Activated T-cell treated with anti-CD3 and anti-CD28 coated beads for 4 hours (primary cell): ENCODE data around the gene CDH13.

Experiments used
- DNase-seq: peaks from one replicate; pipeline ENCODE4 v3.0.0-alpha.2; 2020

Gene CDH13

DNA sequence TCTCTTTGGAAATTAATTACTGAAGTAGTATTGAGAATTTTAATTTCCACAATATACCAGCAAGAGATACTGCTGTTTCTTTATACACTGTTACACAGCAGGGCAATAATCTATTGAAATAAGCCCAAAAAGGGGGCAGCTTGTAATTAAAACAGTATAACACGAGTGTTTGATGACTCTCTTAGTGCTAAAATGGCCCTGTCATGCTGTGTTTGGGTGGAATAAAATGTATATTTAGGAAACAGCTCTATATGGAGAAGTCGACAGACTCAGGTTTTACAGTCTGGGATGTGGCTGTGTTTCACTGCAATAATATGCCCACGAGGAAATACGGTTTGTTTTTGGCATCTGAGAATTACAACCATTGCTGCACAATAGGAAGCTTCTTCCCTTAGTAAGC, 643.3 kb downstream of the CDH13 start:
- DNase-seq = no peak

DNA sequence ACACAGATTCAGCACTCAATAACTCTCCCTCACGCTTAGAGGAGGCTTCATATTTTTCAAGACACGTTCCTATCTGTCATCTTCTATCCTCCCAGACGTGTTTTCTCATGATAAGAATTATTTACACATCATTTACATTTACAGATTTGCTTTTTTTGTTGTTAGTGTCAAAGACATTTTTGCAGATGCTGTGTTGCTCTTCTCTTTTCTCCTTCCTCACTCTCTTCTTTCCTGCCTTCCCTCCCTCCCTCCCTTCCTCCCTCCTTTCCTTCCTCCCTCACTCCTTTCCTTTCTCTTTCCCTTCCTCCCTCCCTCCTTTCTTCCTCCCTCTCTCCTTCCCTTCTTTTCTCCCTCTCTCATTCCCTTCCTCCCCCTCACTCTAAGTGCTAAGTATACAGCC, 643.9 kb downstream of the CDH13 start:
- DNase-seq = no peak

DNA sequence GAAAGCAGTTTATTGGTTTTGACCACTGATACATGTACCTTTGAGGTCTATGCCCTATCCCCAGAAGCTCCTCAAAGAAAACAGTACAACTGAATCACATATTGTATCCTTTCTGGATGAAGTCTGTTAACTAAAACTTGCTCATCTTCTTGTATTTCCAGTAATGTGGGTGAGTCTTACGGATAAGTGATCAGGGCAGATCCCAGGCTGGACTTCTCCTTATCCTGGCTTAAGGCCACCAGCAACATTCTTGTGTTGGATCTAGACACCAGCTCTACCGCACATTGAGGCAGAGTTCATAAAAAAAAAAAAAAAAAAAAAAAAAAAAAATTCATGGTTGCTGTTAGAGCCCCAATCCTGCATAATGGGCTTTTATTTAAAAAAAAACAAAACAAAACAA, 644.4 kb downstream of the CDH13 start:
- DNase-seq = no peak

DNA sequence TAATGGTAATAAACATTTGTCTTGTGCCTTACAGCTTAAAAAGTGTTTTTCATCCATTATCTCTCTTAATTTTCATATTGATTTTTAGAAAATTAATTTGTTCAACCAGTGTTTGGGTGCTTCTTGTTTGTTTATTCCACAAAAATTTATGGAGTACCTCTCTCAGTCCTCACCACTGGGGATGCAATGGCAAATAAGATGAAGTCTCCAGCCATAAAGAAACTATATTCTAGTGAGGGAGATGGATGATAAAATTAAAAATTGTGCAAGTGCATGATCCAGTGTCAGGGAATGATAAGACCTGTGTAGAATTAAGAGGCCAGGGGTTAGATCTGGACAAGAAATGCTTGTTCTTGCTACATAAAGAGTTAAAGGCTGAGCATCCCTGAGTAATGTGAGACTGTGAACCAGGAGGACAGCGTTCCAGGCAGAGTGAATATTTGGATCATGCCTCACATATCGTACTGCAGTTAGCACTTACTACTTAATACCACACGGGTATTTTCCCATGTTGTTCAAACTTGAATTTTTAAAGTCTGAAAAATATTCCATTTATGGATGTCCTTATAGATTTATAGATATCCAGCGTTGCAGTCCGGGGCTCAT, 645.3 kb downstream of the CDH13 start:
- no peak for DNase-seq

DNA sequence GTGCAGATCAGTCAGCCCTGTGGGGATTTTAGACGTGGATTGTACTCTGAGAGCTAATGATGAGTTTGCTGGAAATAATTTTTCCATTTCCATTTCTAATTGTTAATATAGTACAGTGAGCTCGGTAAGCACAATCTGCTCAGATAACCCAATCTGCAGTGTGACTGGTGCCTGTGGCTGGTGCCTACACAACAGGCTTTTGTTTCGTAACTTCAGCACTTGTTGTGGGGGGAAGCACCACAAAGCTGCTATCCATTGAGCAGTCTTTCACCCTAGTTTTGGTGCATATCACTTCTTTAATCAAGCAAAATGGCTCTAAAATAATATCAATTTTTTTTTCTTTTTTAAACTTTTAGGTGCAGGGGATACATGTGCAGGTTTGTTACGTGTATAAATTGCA, 646.1 kb downstream of the CDH13 start:
- DNase-seq = no peak

DNA sequence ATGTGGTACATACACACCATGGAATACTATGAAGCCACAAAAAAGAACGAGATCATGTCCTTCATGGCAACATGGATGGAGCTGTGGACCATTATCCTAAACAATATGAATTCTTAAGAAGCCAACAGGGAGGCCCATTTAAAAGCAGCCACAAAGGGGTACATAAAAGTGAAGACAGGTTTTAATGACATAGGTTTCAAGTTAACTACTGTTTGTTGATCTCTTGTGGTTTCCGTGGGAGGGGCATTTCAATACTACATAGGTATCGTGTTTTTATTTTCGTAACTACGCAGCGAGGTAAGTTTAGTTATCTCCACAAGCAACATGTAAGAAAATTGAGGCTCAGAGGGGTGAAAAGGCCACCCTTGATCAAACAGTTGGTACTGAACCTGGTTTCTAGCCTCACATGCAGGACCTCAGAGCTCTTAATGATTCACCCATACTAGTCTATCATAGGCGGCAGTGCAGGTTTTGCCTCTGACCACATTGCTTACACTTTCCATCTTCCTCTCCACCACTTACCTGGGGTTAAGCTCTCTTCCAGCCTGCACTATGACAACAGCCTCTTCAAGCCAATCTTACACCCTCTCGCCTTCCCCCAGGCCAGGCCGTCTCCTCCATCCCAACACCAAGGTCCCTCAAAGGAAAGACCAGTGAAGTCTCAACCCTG, 646.9 kb downstream of the CDH13 start:
- no peak for DNase-seq

DNA sequence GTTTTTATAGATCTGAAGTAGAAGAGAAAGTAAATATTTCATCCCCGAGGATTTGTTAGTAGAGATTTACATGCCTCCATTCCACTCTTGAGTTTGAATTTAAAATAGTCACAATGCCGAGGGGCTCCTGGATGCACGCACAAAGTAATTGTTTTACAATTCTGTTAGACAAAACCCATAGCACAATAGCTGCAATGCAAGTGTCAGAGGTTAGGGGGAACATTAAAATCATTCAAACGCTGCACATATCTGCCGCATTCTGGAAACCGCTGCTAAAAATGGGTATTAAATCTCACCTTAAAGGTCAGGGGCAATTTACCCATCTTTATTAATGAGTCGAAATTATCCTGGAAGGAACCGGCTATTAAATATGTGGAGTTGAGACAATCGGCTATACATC, 652.5 kb downstream of the CDH13 start:
- DNase-seq = no peak

DNA sequence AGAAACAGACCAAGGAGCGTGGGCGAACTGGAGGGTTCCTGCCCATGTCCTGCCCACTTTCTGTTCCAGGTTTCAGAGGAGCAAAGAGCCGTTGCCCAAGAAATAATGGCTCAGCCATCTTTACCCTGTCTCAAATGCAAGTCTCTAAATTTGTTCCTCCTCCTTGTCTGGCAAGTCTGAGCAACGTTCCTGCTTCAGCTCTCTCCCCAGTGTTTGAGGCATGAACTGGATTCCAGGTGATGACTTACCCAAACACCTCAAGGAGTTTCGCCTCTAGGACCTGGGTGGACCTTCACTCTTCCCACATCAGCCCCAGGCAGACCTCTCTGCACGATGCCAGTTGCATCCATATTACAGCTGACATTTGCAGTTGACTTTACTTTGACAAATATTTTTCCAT, 659.2 kb downstream of the CDH13 start:
- no peak for DNase-seq

DNA sequence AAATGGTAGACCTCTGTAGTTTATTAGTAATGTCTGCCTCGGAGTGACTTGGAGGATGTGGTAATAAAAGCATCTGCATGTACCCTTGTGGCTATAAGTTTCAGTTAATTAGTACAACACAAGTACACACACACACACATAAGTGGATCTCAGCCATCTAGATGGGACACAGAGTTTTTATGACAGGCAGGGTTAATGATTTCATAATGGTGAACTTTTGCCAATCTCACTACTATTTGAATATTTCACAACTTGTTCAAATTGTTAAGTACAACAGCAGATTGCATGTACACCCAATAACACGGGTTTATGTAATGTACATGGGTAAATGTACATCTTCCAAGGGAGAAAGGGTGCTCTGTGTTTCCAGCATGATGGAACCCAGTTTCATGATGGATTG, 669.7 kb downstream of the CDH13 start:
- DNase-seq = no peak

DNA sequence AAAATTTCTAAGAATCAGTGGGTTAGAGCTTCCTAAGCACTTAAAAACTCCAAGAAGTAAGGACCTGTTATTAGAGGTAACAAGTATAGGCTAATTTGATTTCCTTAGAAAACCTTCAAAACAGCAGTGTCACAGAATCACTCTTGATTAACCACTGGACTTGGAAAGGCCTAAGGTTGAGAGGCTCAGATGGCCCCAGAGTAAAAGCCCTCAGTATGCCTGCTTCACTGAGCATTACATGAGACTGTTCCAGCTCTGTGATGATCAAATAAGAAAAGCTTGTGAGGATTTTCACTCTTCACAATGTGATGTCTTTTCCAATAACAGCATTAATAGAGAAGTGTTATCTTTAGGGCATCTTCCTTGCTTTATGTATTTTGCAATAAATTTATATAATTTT, 671.8 kb downstream of the CDH13 start:
- no peak for DNase-seq

DNA sequence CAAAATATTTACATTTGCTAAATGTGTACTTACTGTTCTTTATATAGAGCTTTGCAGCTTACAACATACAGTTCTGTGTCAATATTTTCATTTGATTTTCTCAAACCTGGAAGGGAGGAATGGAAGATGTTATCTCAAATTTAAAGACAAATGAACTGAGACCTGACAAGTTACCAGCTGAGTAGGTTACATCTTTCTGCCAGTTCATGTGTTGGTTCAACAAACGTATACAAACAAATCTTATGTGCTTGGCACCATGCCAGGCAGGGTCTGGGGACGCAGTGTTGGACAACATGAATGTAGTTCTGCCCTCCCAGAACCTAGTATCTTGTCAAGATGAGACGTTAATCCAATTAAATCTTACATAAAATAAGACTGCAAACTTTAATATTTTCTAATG, 673.6 kb downstream of the CDH13 start:
- DNase-seq = no peak

DNA sequence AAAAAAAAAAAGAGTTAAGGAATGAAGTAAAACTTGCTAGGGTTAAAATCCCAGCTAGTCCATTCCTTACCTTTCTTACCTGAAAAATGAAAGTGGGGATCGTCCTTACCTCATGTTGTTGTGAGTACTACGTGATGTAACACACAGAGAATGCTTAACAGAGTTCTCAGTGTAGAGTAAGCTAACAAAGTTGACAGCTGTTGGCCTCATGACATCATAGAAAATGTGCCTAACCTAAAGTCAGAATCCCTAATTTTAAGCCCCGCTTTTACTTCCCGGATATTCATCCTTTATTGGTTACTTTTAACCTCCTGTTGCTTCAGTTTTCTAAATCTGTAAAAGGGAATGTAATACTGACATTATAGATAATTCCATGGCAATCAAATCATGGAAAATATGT, 675.2 kb downstream of the CDH13 start:
- no peak for DNase-seq

DNA sequence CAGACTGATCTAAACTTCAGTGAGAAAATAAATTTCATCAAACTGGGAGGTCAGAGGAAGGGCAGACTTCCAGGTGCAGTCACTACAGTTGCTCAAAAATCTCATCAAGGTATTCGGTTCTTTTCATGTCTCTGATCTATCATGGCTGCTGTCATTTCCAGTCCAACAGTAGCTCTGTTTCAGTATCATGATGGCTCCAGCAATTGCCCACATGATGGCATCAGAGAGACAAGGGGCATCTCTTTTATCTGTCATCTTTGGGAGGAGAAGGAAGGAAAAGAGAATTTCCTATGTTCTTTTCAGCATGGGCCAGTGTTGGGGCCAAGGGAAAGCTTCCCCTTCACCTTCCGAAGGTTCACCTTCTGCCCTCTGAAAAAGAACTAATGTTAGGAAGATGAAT, 676.1 kb downstream of the CDH13 start:
- no peak for DNase-seq

DNA sequence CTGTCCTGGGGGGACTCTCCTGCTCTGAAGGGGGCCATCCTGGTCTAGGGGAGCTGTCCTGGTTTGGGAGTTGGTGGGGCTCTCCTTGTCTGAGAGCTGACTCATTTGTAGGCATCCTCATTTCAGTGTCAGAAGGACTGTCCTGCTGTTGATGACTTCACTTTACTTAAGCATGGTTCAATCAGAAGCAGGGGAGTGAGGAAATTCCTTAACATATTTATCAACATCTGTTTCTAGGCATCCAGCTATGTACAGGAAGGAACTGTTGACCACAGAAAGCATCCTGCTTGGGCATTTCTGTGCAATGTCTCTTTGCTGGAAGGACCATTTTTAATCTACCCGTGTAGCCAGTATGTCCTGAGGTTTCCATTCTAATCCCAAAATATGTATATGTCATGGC, 678.3 kb downstream of the CDH13 start:
- no peak for DNase-seq

DNA sequence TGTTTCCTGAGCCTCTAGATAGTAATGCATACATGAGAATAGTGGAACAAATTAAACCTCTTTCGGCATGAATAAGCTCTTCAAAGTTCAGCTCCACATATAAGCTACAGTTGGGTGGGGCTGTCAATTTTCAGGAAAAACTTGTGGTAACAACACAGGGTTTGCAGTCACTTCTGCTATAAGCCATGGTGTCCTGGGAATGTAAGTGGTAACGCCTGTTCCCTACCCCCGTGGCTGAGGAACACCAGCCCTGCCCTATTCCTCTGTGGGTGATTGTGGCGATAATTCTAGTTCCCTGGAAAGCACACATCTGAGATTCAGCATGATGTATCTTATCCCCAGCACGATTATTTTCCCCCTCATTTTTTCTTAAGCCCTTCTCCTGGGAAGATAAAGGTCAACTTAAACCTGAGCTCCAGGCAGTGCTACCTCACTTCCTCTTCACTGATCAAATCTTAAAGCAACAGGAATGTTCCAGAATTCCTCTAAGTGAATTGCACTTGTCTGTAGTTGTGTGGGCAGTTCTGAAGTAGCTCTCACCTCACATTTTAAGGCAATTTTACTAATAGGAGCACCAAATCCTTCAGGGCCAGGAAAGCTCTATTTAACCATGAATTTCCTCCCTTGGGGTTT, 680.3 kb downstream of the CDH13 start:
- DNase-seq = no peak

DNA sequence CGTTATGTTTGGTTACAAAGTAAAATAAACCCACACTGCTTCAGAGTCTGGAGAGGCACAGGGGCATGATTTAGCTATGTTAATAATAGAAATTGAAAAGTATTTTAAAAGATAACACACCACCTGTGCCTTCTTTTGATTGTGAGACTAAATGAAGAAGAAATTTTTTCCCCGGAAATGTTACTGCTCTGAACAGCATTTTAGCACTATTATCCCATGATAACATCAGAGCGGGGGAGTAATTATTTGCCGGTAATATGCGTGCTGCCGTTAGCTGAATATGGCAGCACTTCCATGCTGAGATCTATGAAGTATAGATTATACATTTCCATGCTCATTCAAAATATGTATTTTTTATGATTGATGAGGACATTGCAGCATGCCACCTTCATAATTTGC, 680.8 kb downstream of the CDH13 start:
- DNase-seq = no peak

DNA sequence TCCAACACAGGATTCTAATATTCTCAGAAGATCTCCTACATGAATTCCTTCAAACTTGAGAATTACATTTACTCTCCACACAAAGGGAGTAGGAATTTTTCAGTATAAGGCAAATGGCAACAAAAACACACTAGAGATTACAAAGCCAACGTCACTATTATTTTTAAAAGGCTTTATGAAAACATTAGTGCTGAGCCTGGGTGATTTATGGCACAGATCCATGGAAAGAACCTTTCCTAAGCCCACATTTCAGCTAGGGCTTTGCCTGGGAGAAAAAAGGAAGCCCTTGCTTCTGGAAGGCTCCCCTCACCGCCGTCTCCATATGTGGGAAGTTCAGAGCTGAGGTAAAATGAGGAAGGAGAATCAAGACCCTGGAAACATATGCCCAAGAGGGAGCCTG, 681.6 kb downstream of the CDH13 start:
- no peak for DNase-seq

DNA sequence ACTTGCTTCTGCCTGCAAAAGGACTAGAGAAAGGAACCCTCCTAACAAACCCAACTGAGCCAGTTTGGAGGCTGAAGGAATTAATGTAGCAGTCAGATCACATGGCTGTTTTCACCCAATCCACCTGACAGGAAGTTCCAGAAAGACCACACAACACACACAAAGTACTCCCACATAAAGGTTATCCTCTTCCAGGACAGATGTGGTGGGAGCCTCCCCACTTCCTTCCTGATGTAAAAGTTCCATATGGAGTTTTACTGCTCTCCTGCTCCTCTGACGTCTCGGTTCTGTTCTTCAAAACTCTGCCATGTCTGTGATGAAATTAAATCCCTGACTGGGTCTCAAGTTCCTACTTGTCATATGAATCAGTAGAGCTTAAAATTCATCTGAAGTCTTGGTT, 684.0 kb downstream of the CDH13 start:
- DNase-seq = no peak

DNA sequence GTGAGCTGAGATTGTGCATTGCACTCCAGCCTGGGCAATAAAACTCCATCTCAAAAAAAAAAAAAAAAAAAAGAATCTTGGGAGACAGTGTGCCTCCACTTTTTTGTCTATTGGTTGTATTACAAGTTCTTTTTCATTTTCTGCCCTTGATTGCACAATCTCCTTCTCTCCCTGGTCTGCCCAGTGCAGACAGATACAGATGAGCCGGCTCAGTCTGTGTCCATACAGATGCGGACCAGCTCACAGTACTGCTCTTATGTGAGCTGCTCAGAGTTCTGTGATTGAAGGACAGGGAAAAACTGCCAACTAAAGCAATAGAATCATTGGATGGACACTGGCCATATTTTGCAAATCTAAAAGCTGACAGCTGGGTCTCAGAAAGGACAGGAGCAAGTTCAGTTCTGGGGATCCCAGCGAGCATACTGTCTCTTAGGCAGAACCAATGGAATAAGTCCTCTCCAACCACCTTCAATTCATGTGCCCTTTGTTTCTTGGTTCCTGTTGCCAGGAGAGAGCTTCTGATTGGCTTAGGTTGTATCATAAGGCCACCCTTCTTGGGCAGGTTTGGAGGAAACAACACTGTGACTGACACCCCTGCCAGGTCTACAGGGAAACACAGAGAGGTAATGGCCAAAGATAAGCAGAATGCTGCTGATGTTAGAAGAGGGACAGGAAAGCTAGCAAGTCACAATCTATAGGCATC, 685.4 kb downstream of the CDH13 start:
- DNase-seq = no peak

DNA sequence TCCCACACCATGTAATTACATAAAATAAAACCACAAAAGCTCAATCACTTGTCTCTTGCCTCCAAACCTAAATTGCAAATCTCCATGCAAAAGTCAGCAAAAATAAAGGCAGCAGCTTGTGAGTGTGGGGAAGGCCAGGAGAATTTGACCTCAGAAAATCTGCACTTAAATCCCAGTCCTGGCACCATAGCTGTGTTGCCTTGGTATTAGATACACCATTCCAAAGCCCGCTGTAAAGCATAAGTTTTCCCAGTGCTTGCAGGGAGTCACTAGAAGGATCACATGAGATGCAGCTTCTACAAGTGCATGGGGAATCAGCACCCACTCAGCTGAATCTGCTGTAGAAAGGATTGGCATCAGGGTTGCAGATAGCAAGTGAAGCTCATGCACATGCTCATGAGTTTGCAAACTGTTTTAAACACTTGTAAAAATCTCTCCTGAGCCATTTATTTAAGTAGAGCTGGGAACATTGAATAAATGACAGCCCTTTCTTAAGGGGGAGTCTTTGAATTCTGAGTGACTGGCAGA, 686.0 kb downstream of the CDH13 start:
- DNase-seq = no peak

DNA sequence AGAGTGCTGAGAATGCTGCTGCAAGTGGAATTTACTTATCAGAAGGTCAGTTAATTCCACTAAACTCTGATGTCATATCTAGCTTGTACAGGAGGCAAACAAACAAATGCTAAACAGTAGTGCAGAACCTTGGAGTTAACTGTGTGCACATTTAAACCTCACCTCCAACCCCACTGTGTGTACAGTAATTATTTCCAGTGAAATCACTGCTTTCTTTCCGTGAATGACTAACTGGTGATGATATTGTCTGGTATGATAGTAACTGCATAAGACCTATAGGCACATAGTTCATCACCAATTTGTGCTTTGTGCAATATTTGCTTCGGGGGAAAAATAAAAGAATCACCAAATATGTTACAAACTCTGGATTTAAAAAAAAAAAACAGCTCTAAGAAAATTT, 688.5 kb downstream of the CDH13 start:
- DNase-seq = no peak

DNA sequence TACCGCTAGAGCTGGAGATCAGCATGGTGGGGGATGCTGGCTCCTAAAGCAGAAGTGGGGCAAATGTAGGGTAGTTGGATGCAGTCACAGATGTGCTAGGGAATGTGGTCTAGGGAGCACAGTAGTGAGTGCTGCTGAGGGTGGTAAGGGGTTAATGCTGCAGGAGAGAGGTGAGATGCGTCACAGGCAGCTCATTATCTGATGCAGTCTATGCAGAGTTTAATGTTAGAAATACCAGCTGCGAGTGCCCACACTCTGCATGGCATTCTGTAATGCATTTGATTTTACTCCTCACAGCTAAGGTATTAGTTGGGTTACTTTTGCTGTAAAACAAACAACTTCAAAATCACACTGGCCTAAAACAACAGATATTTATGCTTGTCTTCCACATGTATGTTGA, 689.7 kb downstream of the CDH13 start:
- no peak for DNase-seq

DNA sequence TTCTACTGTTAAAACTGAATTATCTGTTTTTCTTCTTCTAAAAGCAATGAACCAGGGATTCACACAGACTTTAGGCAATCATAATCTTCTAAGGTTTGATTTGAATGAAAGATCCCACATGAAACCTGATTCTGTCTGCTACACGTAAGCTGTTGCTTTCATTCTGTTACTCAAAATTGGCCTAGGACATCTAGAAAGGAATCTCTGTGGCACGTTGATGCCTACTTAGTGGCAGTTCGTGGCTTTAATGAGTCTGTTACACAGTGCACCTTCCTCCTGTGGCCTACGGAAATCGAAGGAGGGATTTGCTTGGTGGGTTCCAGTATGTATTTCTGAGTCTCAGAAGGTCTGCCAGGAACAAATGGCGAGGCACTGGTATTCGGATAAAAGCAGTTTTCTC, 691.6 kb downstream of the CDH13 start:
- DNase-seq = no peak

DNA sequence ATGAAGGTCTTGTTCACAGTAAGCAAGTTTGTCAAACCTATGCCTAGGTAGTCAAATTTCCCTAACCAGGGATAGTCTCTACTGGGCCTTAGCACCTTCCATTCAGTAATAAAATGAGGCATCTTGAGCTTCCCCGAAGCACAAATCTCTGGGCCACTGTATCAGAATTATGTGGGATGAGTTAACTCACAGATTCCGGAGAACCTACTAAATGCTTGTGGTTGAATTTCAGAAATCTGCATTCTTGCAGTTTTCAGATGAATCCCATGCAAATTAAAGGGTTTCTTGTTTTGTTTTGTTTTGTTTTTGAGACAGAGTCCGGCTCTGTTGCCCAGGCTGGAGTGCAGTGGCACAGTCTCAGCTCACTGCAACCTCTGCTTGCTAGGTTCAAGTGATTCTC, 702.2 kb downstream of the CDH13 start:
- no peak for DNase-seq
